H9 (cell line): ENCODE data around the gene CACNA1H. TPM values are rescaled to one million over a fixed set of nuclear protein-coding genes. Genes with fewer than 3 reads are reported as not detected.

Experiments used
- DNase-seq: peaks from one replicate; pipeline ENCODE4 v3.0.0-alpha.2; 2017
- H2AFZ ChIP-seq: one replicate; pipeline ENCODE4 v1.6.1; 2013; ENCODE audit warnings: mild to moderate bottlenecking, low read length, control low read depth, moderate library complexity
- H2AK5ac ChIP-seq: 2 replicates; pipeline ENCODE4 v1.6.1; 2013; ENCODE audit warnings: low read length, control low read depth, mixed read lengths; ENCODE audit not compliant: insufficient read length
- H2BK120ac ChIP-seq: one replicate; pipeline ENCODE4 v1.6.1; 2013; ENCODE audit warnings: low read depth, mild to moderate bottlenecking, low read length, control low read depth, inconsistent platforms; ENCODE audit not compliant: poor library complexity, severe bottlenecking
- H2BK12ac ChIP-seq: 2 replicates; pipeline ENCODE4 v1.6.1; 2013; ENCODE audit warnings: low read length, control low read depth, mixed read lengths, low read depth; ENCODE audit not compliant: insufficient read length
- H2BK15ac ChIP-seq: 2 replicates; pipeline ENCODE4 v1.6.1; 2013; ENCODE audit warnings: low read depth, low read length, control low read depth
- H2BK20ac ChIP-seq: one replicate; pipeline ENCODE4 v1.6.1; 2013; ENCODE audit warnings: low read depth, mild to moderate bottlenecking, low read length, control low read depth, inconsistent platforms; ENCODE audit not compliant: poor library complexity, severe bottlenecking
- H2BK5ac ChIP-seq: 2 replicates; pipeline ENCODE4 v1.6.1; 2013; ENCODE audit warnings: low read length, control low read depth, mixed read lengths; ENCODE audit not compliant: insufficient read length
- H3K14ac ChIP-seq: 2 replicates; pipeline ENCODE4 v1.6.1; 2013; ENCODE audit warnings: low read length, control low read depth; ENCODE audit not compliant: insufficient read depth
- H3K18ac ChIP-seq: 2 replicates; pipeline ENCODE4 v1.6.1; 2013; ENCODE audit warnings: low read depth, mild to moderate bottlenecking, mixed read lengths, low read length, control low read depth; ENCODE audit not compliant: insufficient read length
- H3K23ac ChIP-seq: 2 replicates; pipeline ENCODE4 v1.6.1; 2013; ENCODE audit warnings: low read length, control low read depth, mixed read lengths, low read depth; ENCODE audit not compliant: insufficient read length
- H3K23me2 ChIP-seq: 2 replicates; pipeline ENCODE4 v1.6.1; 2013; ENCODE audit warnings: low read depth, mild to moderate bottlenecking, mixed read lengths, low read length, control low read depth; ENCODE audit not compliant: insufficient read length, poor library complexity, severe bottlenecking
- H3K27ac ChIP-seq: 2 replicates; pipeline ENCODE4 v1.5.1; 2013; ENCODE audit warnings: low read length, control low read depth, mixed read lengths, low read depth; ENCODE audit not compliant: insufficient read length
- H3K27me3 ChIP-seq: 2 replicates; pipeline ENCODE4 v1.6.1; 2013; ENCODE audit warnings: low read length, control low read depth, inconsistent platforms; ENCODE audit not compliant: insufficient read depth
- H3K4ac ChIP-seq: 2 replicates; pipeline ENCODE4 v1.6.1; 2013; ENCODE audit warnings: low read depth, mild to moderate bottlenecking, control low read depth, inconsistent platforms, low read length, moderate library complexity
- H3K4me1 ChIP-seq: 2 replicates; pipeline ENCODE4 v1.6.1; 2013; ENCODE audit warnings: low read length, control low read depth, inconsistent platforms; ENCODE audit not compliant: insufficient read depth
- H3K4me2 ChIP-seq: 2 replicates; pipeline ENCODE4 v1.6.1; 2013; ENCODE audit warnings: low read length, control low read depth, mixed read lengths; ENCODE audit not compliant: insufficient read length, insufficient read depth
- H3K56ac ChIP-seq: 2 replicates; pipeline ENCODE4 v1.6.1; 2013; ENCODE audit warnings: low read depth, mild to moderate bottlenecking, mixed read lengths, low read length, control low read depth; ENCODE audit not compliant: insufficient read length
- H3K79me1 ChIP-seq: 2 replicates; pipeline ENCODE4 v1.6.1; 2013; ENCODE audit warnings: low read depth, mild to moderate bottlenecking, moderate library complexity, low read length, control low read depth, inconsistent platforms; ENCODE audit not compliant: insufficient read depth, poor library complexity, severe bottlenecking
- H3K79me2 ChIP-seq: 2 replicates; pipeline ENCODE4 v1.6.1; 2013; ENCODE audit warnings: low read length, control low read depth, inconsistent platforms; ENCODE audit not compliant: insufficient read depth
- H3K9ac ChIP-seq: 2 replicates; pipeline ENCODE4 v1.6.1; 2013; ENCODE audit warnings: low read length, control low read depth, mixed read lengths; ENCODE audit not compliant: insufficient read length; ENCODE audit errors: extremely low read depth
- H3K9me3 ChIP-seq: one replicate; pipeline ENCODE4 v1.6.1; 2013; ENCODE audit warnings: low read depth, low read length, inconsistent platforms; ENCODE audit not compliant: control insufficient read depth
- H3T11ph ChIP-seq: one replicate; pipeline ENCODE4 v1.6.1; 2013; ENCODE audit warnings: mild to moderate bottlenecking, low read length, control low read depth, inconsistent platforms
- H4K20me1 ChIP-seq: one replicate; pipeline ENCODE4 v1.6.1; 2013; ENCODE audit not compliant: control insufficient read depth, insufficient read length, insufficient read depth
- H4K5ac ChIP-seq: 2 replicates; pipeline ENCODE4 v1.6.1; 2013; ENCODE audit warnings: low read depth, mild to moderate bottlenecking, mixed read lengths, low read length, control low read depth; ENCODE audit not compliant: insufficient read length
- H4K8ac ChIP-seq: replicated peaks from 2 replicates; pipeline ENCODE4 v1.6.1; 2013; ENCODE audit warnings: low read length, control low read depth, mixed read lengths, low read depth; ENCODE audit not compliant: insufficient read length
- H4K91ac ChIP-seq: 2 replicates; pipeline ENCODE4 v1.6.1; 2013; ENCODE audit warnings: low read depth, mild to moderate bottlenecking, moderate library complexity, mixed read lengths, low read length, control low read depth; ENCODE audit not compliant: insufficient read length
- H3K27ac Mint-ChIP-seq, 3 experiments: 2 replicates in 2 of 3; 3 replicates in 1 of 3; pipeline ENCODE4 v1.8.0; 2020 to 2021; ENCODE audit warnings: mixed read lengths in 3 of 3, mild to moderate bottlenecking in 1 of 3, moderate library complexity in 1 of 3
- H3K27me3 Mint-ChIP-seq: 2 replicates; pipeline ENCODE4 v1.8.0; 2021; ENCODE audit warnings: low read depth, mild to moderate bottlenecking, moderate library complexity, mixed read lengths
- H3K36me3 Mint-ChIP-seq, 3 experiments: 2 replicates in 2 of 3; 3 replicates in 1 of 3; pipeline ENCODE4 v1.8.0; 2020 to 2021; ENCODE audit warnings: low read depth in 3 of 3, mixed read lengths in 3 of 3; ENCODE audit not compliant: insufficient read depth in 1 of 3
- H3K4me1 Mint-ChIP-seq, 2 experiments: 2 replicates each; pipeline ENCODE4 v1.8.0; 2020; ENCODE audit warnings: mixed read lengths in 2 of 2
- H3K4me3 Mint-ChIP-seq, 2 experiments: 2 replicates in 1 of 2; 3 replicates in 1 of 2; pipeline ENCODE4 v1.8.0; 2020 to 2021; ENCODE audit warnings: mild to moderate bottlenecking in 2 of 2, mixed read lengths in 2 of 2, moderate library complexity in 1 of 2
- H3K9me3 Mint-ChIP-seq, 2 experiments: 2 replicates in 1 of 2; 3 replicates in 1 of 2; pipeline ENCODE4 v1.8.0; 2020; ENCODE audit warnings: mild to moderate bottlenecking in 2 of 2, mixed read lengths in 2 of 2, moderate library complexity in 1 of 2
- CTCF ChIP-seq: fragments of 200-600 bp; sonication (generic); conservative IDR thresholded peaks from 3 replicates; pipeline ENCODE4 v1.8.0; 2021; ENCODE audit warnings: antibody characterized with exemption, mild to moderate bottlenecking
- WGBS: extraction: QIAGEN DNeasy Blood & Tissue Kit; methylation state at CpG from one replicate; pipeline ENCODE4 v1.1.7; 2013; ENCODE audit warnings: missing lambda C conversion rate, low lambda C conversion rate, mixed read lengths; ENCODE audit not compliant: insufficient read length; ENCODE audit errors: extremely low coverage; 5-methylcytosine and 5-hydroxymethylcytosine counted together
- total RNA-seq: library from RNA; stranded (reverse); gene quantifications from 2 replicates; pipeline ENCODE4 v1.2.1, GENCODE V29; 2021

CACNA1H gene
- total RNA-seq, 1 experiment from 2014 or later = 43.3 TPM

GRCh38 chr16:1152123-1152638 lies 725 bp upstream of the CACNA1H start:
- no peak overlapping the region for H3K23ac ChIP-seq
- H2AK5ac ChIP-seq = no peak overlapping the region
- H2BK120ac ChIP-seq = no peak overlapping the region
- no peak overlapping the region for H3T11ph ChIP-seq
- H4K91ac ChIP-seq = no peak overlapping the region
- peak; percentile 65 for DNase-seq
- no peak for TF ChIP-seq CTCF
- no peak overlapping the region for H2BK5ac ChIP-seq
- no CpG with 5 or more reads among the region's 40 CpGs for WGBS
- no peak overlapping the region for H3K9ac ChIP-seq
- Mint-ChIP-seq H3K36me3 (peaks cover 1 to 11% (median 5%) of the 10 kb centered on the region in 3 experiments; a peak in 5 of 7 replicates), H3K4me3 (peak overlapping the region; percentile 59 to 79), H3K27me3 (peaks cover 21% of the 10 kb centered on the region), H3K4me1 (peaks cover 10 to 15% of the 10 kb centered on the region in 2 experiments), H3K27ac (no peak overlapping the region), H3K9me3 (peaks cover 6 to 9% of the 10 kb centered on the region in 2 experiments)
- no peaks in the 10 kb centered on the region for H3K79me1 ChIP-seq
- H4K8ac ChIP-seq = no peak overlapping the region
- no peak overlapping the region for H2AFZ ChIP-seq
- no peaks in the 10 kb centered on the region for H4K20me1 ChIP-seq
- no peaks in the 10 kb centered on the region; the same call in 1 of the 2 replicates for H3K4me1 ChIP-seq
- no peak overlapping the region for H3K4ac ChIP-seq
- H3K79me2 ChIP-seq = no peaks in the 10 kb centered on the region; the same call in 1 of the 2 replicates
- H3K23me2 ChIP-seq = peaks cover 2% of the 10 kb centered on the region
- peak overlapping the region; percentile 45 for H3K4me2 ChIP-seq
- no peak overlapping the region for H4K5ac ChIP-seq
- no peaks in the 10 kb centered on the region for H3K9me3 ChIP-seq
- no peak overlapping the region for H3K18ac ChIP-seq
- H3K56ac ChIP-seq = no peak overlapping the region
- H3K27me3 ChIP-seq = no peaks in the 10 kb centered on the region
- H2BK20ac ChIP-seq = no peak overlapping the region
- H3K14ac ChIP-seq = peak overlapping the region; percentile 61
- no peak overlapping the region for H2BK12ac ChIP-seq
- H2BK15ac ChIP-seq = no peak overlapping the region
- no peak overlapping the region for H3K27ac ChIP-seq
